ENCODE measurements around the gene CTXN2.
A peak's percentile ranks its signal among the peaks of the same experiment; 100 is the strongest.

CTXN2 gene

DNA sequence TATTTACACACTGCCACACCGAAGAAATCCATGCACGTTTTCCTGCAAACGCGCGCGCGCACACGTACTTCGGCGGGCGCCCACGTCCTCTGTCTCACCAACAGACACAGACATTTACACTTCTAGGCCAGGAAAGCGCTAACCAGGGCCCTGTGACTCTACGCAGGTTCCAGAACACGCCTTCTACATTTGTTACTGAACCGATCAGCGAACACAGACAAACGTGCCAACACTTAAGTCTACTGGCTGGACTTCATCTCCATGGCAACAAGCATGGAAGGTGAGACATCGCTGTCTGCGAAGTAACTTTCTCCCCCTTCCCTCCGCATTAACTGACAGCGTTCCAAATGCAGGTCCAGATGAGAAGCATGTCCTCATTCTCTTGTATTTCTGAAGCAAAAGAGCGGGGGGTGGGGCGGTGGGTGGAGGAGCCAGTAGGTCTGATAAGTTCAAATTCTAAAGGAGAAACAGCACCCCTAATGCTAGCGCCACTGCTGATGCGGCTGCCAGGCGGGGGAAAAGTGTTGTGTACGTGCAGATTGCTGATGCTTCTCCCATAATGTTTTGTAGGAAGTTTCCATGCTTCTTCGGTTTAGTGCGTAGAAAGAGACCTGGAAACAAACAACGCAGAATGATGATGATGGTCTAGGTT is at the start of gene CTXN2:
TSS of gene CTXN2 (plus strand) at position 92 of the 652 bp plus-strand sequence. CDS start 9,636 bp downstream, outside the sequence.
- ChIA-PET POLR2A (ENCODE audit: low non-redundant PET) (no interaction called here), CTCF (no interaction called here)
- TF ChIP-seq, protein P1, sequence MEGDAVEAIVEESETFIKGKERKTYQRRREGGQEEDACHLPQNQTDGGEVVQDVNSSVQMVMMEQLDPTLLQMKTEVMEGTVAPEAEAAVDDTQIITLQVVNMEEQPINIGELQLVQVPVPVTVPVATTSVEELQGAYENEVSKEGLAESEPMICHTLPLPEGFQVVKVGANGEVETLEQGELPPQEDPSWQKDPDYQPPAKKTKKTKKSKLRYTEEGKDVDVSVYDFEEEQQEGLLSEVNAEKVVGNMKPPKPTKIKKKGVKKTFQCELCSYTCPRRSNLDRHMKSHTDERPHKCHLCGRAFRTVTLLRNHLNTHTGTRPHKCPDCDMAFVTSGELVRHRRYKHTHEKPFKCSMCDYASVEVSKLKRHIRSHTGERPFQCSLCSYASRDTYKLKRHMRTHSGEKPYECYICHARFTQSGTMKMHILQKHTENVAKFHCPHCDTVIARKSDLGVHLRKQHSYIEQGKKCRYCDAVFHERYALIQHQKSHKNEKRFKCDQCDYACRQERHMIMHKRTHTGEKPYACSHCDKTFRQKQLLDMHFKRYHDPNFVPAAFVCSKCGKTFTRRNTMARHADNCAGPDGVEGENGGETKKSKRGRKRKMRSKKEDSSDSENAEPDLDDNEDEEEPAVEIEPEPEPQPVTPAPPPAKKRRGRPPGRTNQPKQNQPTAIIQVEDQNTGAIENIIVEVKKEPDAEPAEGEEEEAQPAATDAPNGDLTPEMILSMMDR (conservative IDR thresholded peaks at IDR 0.05; ENCODE audit: low read depth) = no peak
- no peak within 1 kb of the TSS for H3K27ac ChIP-seq
- DNase-seq (ENCODE audit: low spot score) = no peak

DNA sequence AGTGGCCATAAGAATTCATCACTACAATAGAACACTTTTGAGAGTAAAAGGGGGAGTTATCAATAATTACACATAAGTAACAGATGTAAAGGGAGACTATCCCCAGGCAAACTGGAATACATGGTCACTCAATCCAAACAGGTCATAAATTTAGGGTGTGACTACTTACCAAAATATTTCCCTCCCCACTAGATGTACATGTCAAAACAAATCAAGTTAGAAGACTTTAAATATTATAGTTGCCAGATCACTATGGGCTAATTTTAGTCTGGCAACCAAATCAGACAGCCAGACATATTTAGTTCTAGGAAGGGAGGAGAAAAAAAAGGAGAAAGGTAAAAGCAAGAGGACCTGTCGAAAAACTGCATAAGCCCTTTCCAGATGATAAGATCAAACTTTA is 47.6 kb upstream of the CTXN2 start:
- POLR2A ChIA-PET (ENCODE audit: low non-redundant PET) = no interaction called here
- CTCF ChIA-PET = no interaction called here

DNA sequence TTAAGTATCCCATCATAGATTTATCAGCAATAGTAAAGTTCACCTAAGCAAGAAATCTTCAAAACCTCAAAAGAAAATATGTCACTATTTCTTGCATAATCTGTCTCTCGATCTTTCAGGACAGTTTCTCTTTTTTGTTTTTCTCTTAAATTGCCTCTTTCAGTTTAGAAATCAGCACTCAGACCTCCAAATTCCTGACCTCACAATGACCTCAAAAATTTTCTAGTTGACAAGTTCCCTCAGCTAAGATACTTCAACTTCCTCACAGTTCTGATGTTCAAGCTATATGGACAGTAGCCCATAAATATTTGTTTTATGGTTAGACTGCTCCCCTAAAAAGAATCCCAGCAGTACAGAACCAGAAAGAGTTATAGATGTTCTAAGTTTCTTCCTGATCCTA is 46.6 kb upstream of the CTXN2 start:
- DNase-seq (ENCODE audit: low spot score) = no peak
- TF ChIP-seq, protein P1 (conservative IDR thresholded peaks at IDR 0.05; ENCODE audit: low read depth) = no peak
- ChIA-PET POLR2A (ENCODE audit: low non-redundant PET) (no interaction called here), CTCF (no interaction called here)
- no peak overlapping the region for H3K27ac ChIP-seq

More for the DNA sequence above, 47.6 kb upstream of the CTXN2 start:
- no peak overlapping the region for H3K27ac ChIP-seq
- DNase-seq (ENCODE audit: low spot score) = peak; percentile 68
- TF ChIP-seq, protein P1 (conservative IDR thresholded peaks at IDR 0.05; ENCODE audit: low read depth) = no peak

DNA sequence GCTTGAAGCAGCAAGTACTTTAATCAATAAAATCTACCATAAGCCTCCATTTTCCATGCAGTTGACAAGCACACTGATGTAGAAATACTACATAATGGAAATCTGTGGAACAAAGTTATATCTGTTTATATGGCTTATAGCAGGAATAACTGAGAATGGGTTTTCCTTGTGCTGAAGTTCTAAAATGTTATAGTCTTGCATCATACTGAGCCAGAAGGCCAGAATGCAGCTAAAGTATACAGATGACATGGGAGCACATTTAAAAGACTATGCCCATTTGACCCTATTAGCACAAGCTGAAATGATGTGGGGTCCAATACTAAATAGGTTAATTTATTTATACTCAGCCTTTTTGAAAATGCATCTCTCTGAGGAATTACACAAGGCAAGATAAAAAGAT is 45.5 kb upstream of the CTXN2 start:
- no peak overlapping the region for H3K27ac ChIP-seq
- DNase-seq (ENCODE audit: low spot score) = no peak
- CTCF ChIA-PET = no interaction called here
- TF ChIP-seq, protein P1 (conservative IDR thresholded peaks at IDR 0.05; ENCODE audit: low read depth) = no peak
- POLR2A ChIA-PET (ENCODE audit: low non-redundant PET) = no interaction called here

DNA sequence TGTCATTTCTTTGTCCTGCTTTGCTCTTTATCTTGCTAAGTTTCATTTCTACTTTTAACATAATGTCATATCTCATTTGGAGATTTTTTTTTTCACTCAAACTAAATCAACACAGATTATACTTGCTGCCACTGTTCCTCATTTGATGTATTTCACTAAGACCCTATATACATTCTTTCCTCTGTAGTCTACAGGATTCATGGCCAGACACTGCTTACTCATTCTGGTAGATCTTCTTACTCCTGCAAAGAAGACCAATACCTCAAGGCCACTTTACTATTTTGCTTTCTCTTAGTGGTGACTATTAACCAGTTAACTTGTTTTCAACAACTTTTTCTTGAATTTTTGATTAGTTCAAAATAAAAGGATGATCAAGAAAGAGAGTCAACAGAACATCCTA is 44.1 kb upstream of the CTXN2 start:
- TF ChIP-seq, protein P1 (conservative IDR thresholded peaks at IDR 0.05; ENCODE audit: low read depth) = no peak
- ChIA-PET CTCF (interaction anchor here (0.5 kb wide), 1 partner anchor 288 kb away, joined by 5 read pairs; no protein-coding TSS in a partner anchor), POLR2A (ENCODE audit: low non-redundant PET) (no interaction called here)
- H3K27ac ChIP-seq = no peak overlapping the region
- no peak for DNase-seq (ENCODE audit: low spot score)

DNA sequence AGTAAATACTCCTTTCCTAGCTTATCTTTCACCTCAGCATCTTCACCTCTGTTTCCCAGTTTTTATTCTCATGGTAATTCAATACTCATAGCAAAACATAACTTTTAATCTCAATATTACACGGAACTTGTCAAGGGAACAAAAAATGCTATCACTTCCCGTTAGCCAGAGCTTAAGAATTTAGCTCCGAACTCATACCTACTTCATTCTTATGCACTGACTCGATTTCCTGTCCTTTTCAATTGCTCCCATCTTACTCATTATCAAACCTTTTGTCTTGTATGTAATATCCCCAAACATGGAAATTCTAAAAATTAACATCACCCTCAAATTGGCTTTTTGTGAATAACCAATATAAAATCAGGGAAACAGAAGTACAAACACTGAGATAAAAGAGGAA is 41.6 kb upstream of the CTXN2 start:
- ChIA-PET POLR2A (ENCODE audit: low non-redundant PET) (no interaction called here), CTCF (interaction anchor here (0.9 kb wide), 1 partner anchor 27 kb away, joined by 4 read pairs; no protein-coding TSS in a partner anchor)
- H3K27ac ChIP-seq = no peak overlapping the region
- TF ChIP-seq, protein P1 (conservative IDR thresholded peaks at IDR 0.05; ENCODE audit: low read depth) = no peak
- peak; percentile 60 for DNase-seq (ENCODE audit: low spot score)
